Hematopoietic multipotent progenitor cell (in vitro differentiated cells): ENCODE measurements around the gene FBXO44. TPM values are rescaled to one million over a fixed set of nuclear protein-coding genes. Genes with fewer than 3 reads are reported as not detected.
A peak's percentile ranks its signal among the peaks of the same experiment; 100 is the strongest.

Experiments
- DNase-seq, 3 donors: peaks; one replicate each; pipeline ENCODE4 v3.0.0-alpha.2; 2011 to 2015; ENCODE audit warnings: low read depth in 2 of 3, low spot score in 2 of 3
- total RNA-seq: library from RNA; depleted of rRNA; stranded (reverse); fragments of >200 nt; gene quantifications from one replicate; pipeline ENCODE4 v1.2.3, GENCODE V29; 2012

Gene FBXO44
- total RNA-seq, 1 donor: 10.5 TPM

- no peak for DNase-seq
Observed at GRCh38 chr1:11639372-11639771, 15.3 kb upstream of the FBXO44 start.

GRCh38 chr1:11640101-11640500, 14.6 kb upstream of the FBXO44 start:
- DNase-seq: no peak

- no peak for DNase-seq
Observed at GRCh38 chr1:11640944-11641343, 13.7 kb upstream of the FBXO44 start.

- no peak for DNase-seq
Observed at GRCh38 chr1:11641776-11642305, 12.8 kb upstream of the FBXO44 start.

GRCh38 chr1:11642418-11643017, 12.2 kb upstream of the FBXO44 start:
- peak in 2 of 3 donors; percentile 58 to 72 for DNase-seq

GRCh38 chr1:11643782-11644181, 10.9 kb upstream of the FBXO44 start:
- no peak for DNase-seq

GRCh38 chr1:11645270-11645669, 9.4 kb upstream of the FBXO44 start:
- no peak for DNase-seq

GRCh38 chr1:11645670-11646265, 8.9 kb upstream of the FBXO44 start:
- DNase-seq: peak; percentile 48 to 89 (median 82)

- no peak for DNase-seq
Observed at GRCh38 chr1:11646317-11646716, 8.4 kb upstream of the FBXO44 start.

- DNase-seq: no peak
Observed at GRCh38 chr1:11647333-11647732, 7.3 kb upstream of the FBXO44 start.

- no peak for DNase-seq
Observed at GRCh38 chr1:11648039-11648438, 6.6 kb upstream of the FBXO44 start.

- DNase-seq: peak in 1 of 3 donors; percentile 22
Observed at GRCh38 chr1:11648732-11649158, 5.9 kb upstream of the FBXO44 start.

GRCh38 chr1:11649237-11649623, 5.4 kb upstream of the FBXO44 start:
- no peak for DNase-seq

- DNase-seq: no peak
Observed at GRCh38 chr1:11649624-11650330, 4.9 kb upstream of the FBXO44 start.

GRCh38 chr1:11650331-11650991, 4.2 kb upstream of the FBXO44 start:
- DNase-seq: peak; percentile 55 to 80 (median 77)

- DNase-seq: no peak
Observed at GRCh38 chr1:11651017-11651416, 3.7 kb upstream of the FBXO44 start.

GRCh38 chr1:11652203-11652780, 2.4 kb upstream of the FBXO44 start:
- DNase-seq: no peak

GRCh38 chr1:11653101-11653860, 1.4 kb upstream of the FBXO44 start:
- no peak for DNase-seq

GRCh38 chr1:11653861-11654136, 878 bp upstream of the FBXO44 start:
- DNase-seq: no peak
